ENCODE data around the gene VAV1.

VAV1 gene

DNA sequence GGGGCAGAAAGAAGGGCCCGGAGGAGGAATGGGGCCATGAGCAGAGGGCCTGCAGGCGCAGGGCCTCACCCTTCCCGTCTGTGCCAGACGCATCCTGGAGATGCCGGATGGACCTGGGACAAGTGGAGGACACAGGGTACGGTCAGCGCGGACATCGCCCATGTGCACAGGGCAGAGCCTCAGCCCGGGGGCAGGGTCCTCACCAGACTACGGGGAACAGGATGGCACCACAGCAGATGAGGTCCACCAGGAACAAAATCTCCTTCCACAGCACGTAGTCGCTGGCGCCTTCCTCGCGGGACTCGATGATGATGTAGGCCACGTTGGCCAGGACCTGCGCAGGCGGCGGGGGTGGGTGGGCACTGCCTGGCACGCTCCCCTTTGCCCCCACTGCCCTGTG is 40.7 kb upstream of the VAV1 start (continued):
- TF ChIP-seq, protein P1, sequence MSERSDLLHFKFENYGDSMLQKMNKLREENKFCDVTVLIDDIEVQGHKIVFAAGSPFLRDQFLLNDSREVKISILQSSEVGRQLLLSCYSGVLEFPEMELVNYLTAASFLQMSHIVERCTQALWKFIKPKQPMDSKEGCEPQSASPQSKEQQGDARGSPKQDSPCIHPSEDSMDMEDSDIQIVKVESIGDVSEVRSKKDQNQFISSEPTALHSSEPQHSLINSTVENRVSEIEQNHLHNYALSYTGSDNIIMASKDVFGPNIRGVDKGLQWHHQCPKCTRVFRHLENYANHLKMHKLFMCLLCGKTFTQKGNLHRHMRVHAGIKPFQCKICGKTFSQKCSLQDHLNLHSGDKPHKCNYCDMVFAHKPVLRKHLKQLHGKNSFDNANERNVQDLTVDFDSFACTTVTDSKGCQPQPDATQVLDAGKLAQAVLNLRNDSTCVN (tag by site-specific recombination; optimal IDR thresholded peaks at IDR 0.05): no peak
- no peak for TF ChIP-seq ZBTB8A (tag by site-specific recombination; IDR thresholded peaks at IDR 0.05)
- no peak for TF ChIP-seq ZNF37A (tag by site-specific recombination; IDR thresholded peaks at IDR 0.05)
- TF ChIP-seq ZNF354C (tag by site-specific recombination; IDR thresholded peaks at IDR 0.05; ENCODE audit: borderline replicate concordance, low read depth): no peak
- TF ChIP-seq, protein P2, sequence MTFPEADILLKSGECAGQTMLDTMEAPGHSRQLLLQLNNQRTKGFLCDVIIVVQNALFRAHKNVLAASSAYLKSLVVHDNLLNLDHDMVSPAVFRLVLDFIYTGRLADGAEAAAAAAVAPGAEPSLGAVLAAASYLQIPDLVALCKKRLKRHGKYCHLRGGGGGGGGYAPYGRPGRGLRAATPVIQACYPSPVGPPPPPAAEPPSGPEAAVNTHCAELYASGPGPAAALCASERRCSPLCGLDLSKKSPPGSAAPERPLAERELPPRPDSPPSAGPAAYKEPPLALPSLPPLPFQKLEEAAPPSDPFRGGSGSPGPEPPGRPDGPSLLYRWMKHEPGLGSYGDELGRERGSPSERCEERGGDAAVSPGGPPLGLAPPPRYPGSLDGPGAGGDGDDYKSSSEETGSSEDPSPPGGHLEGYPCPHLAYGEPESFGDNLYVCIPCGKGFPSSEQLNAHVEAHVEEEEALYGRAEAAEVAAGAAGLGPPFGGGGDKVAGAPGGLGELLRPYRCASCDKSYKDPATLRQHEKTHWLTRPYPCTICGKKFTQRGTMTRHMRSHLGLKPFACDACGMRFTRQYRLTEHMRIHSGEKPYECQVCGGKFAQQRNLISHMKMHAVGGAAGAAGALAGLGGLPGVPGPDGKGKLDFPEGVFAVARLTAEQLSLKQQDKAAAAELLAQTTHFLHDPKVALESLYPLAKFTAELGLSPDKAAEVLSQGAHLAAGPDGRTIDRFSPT (tag by site-specific recombination; IDR thresholded peaks at IDR 0.05): no peak
- TF ChIP-seq ZNF549 (tag by site-specific recombination; IDR thresholded peaks at IDR 0.05): no peak

DNA sequence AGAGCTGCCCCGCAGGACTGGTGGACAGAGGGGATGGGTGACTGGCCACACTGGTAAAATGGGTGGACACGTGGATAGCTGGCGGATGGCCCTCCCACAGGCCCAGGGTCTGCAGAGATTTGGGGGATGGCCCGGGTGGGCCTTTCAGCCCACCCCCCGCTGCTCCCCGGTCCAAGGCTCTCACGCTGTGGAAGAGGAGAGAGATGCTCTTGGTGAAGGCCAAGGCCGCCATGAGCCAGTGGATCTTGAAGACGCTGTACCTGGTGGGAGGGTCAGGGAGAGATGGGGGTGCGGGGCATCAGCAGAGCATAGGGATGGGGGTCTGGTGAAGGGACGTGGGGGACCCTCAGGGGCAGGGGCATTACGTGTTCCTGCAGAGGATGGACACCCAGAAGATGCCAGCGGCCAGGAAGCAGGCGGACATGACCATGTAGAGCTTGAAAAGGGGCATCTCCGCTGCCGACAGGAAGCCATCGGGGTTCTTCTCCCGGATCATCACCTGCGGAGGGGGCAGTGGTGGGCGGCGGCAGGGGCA is 39.6 kb upstream of the VAV1 start:
- no peak overlapping the region for H3K27ac ChIP-seq (ENCODE audit: extremely low read depth, low read depth, low read length)
- no peaks in the 10 kb centered on the region for H3K9me3 ChIP-seq (ENCODE audit: control insufficient read depth, insufficient read depth, low read depth, low read length)
- TF ChIP-seq, protein P3, sequence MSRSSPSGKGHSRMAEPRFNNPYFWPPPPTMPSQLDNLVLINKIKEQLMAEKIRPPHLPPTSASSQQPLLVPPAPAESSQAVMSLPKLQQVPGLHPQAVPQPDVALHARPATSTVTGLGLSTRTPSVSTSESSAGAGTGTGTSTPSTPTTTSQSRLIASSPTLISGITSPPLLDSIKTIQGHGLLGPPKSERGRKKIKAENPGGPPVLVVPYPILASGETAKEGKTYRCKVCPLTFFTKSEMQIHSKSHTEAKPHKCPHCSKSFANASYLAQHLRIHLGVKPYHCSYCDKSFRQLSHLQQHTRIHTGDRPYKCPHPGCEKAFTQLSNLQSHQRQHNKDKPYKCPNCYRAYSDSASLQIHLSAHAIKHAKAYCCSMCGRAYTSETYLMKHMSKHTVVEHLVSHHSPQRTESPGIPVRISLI (tag by site-specific recombination; IDR thresholded peaks at IDR 0.05): no peak
- TF ChIP-seq ZFP41 (tag by site-specific recombination; IDR thresholded peaks at IDR 0.05; ENCODE audit: borderline replicate concordance) (no peak), GLIS1 (tag by site-specific recombination; IDR thresholded peaks at IDR 0.05) (no peak), ZNF175 (tag by site-specific recombination; IDR thresholded peaks at IDR 0.05) (no peak), SCRT2 (tag by site-specific recombination; IDR thresholded peaks at IDR 0.05) (no peak), ZNF404 (tag by site-specific recombination; IDR thresholded peaks at IDR 0.05) (no peak), ZNF623 (tag by site-specific recombination; IDR thresholded peaks at IDR 0.05) (no peak), ZNF76 (tag by site-specific recombination; IDR thresholded peaks at IDR 0.05; ENCODE audit: borderline replicate concordance, low read depth) (no peak), ZIC2 (tag by site-specific recombination; IDR thresholded peaks at IDR 0.05) (no peak), ZNF837 (tag by site-specific recombination; IDR thresholded peaks at IDR 0.05) (no peak), ZNF626 (tag by site-specific recombination; IDR thresholded peaks at IDR 0.05) (no peak)
- TF ChIP-seq, protein P4, sequence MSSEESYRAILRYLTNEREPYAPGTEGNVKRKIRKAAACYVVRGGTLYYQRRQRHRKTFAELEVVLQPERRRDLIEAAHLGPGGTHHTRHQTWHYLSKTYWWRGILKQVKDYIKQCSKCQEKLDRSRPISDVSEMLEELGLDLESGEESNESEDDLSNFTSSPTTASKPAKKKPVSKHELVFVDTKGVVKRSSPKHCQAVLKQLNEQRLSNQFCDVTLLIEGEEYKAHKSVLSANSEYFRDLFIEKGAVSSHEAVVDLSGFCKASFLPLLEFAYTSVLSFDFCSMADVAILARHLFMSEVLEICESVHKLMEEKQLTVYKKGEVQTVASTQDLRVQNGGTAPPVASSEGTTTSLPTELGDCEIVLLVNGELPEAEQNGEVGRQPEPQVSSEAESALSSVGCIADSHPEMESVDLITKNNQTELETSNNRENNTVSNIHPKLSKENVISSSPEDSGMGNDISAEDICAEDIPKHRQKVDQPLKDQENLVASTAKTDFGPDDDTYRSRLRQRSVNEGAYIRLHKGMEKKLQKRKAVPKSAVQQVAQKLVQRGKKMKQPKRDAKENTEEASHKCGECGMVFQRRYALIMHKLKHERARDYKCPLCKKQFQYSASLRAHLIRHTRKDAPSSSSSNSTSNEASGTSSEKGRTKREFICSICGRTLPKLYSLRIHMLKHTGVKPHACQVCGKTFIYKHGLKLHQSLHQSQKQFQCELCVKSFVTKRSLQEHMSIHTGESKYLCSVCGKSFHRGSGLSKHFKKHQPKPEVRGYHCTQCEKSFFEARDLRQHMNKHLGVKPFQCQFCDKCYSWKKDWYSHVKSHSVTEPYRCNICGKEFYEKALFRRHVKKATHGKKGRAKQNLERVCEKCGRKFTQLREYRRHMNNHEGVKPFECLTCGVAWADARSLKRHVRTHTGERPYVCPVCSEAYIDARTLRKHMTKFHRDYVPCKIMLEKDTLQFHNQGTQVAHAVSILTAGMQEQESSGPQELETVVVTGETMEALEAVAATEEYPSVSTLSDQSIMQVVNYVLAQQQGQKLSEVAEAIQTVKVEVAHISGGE (tag by site-specific recombination; conservative IDR thresholded peaks at IDR 0.05; ENCODE audit: low read depth): no peak
- TF ChIP-seq, protein P5, sequence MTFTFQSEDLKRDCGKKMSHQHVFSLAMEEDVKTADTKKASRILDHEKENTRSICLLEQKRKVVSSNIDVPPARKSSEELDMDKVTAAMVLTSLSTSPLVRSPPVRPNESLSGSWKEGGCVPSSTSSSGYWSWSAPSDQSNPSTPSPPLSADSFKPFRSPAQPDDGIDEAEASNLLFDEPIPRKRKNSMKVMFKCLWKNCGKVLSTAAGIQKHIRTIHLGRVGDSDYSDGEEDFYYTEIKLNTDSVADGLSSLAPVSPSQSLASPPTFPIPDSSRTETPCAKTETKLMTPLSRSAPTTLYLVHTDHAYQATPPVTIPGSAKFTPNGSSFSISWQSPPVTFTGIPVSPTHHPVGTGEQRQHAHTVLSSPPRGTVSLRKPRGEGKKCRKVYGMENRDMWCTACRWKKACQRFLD (tag by site-specific recombination; IDR thresholded peaks at IDR 0.05): no peak
- peaks cover 0 to 23% of the 10 kb centered on the region in 2 experiments; a peak in 2 of 3 replicates for H3K36me3 ChIP-seq (ENCODE audit: control insufficient read depth in 2 of 2, insufficient read depth in 1 of 2, low read length in 2 of 2)
- ChIA-PET POLR2A (no interaction called here), CTCF (no interaction called here)
- no peak overlapping the region for H3K4me3 ChIP-seq (ENCODE audit: low read depth, low read length)
- H3K4me1 ChIP-seq (ENCODE audit: control insufficient read depth, insufficient read depth, low read length): no peaks in the 10 kb centered on the region; the same call in 1 of the 2 replicates

Data from HEK293 (cell line).